PC-9 (cell line): ENCODE data around the gene SEC14L1. TPM values are rescaled to one million over a fixed set of nuclear protein-coding genes. Genes with fewer than 3 reads are reported as not detected.

Source experiments
- BruUV-seq: library from RNA; stranded (reverse); fragments of 400-500 nt; replicated peaks from 2 replicates; lab custom pipeline; 2021; lab: Mats Ljungman, UMichigan
- CTCF ChIA-PET: fragments of 300-600 bp; sonication (Branson Sonifier 250); formaldehyde crosslinking; loops from one replicate; lab custom pipeline; 2022; ENCODE audit warnings: antibody characterized with exemption; lab: Charles Lee
- POLR2A ChIA-PET: fragments of 300-600 bp; sonication (Branson Sonifier 250); formaldehyde crosslinking; loops from one replicate; lab custom pipeline; 2022; ENCODE audit warnings: antibody characterized with exemption; ENCODE audit not compliant: unreplicated experiment; lab: Charles Lee
- DNase-seq, 2 experiments: peaks; one replicate each; pipeline versions ENCODE4 v3.0.0 to v3.0.0-alpha.2; 2015 to 2022; ENCODE audit warnings: mixed read lengths in 1 of 2
- H2AFZ ChIP-seq: fragments of 200-600 bp; sonication (generic); 2 replicates; pipeline ENCODE4 v1.8.1; 2017; ENCODE audit warnings: antibody characterized with exemption
- H3F3A ChIP-seq: fragments of 200-600 bp; sonication (generic); 2 replicates; pipeline ENCODE4 v1.8.1; 2017; ENCODE audit warnings: antibody characterized with exemption, mild to moderate bottlenecking, low read depth; ENCODE audit not compliant: insufficient read depth
- H3K27ac ChIP-seq: fragments of 200-600 bp; sonication (generic); 2 replicates; pipeline ENCODE4 v1.6.1; 2016; ENCODE audit warnings: mixed run types
- H3K27me3 ChIP-seq: fragments of 200-600 bp; sonication (generic); 2 replicates; pipeline ENCODE4 v1.6.1; 2016; ENCODE audit warnings: low read depth, mixed run types; ENCODE audit not compliant: insufficient read depth
- H3K36me3 ChIP-seq: fragments of 200-600 bp; sonication (generic); 2 replicates; pipeline ENCODE4 v1.6.1; 2016; ENCODE audit warnings: low read depth, mixed run types
- H3K4me1 ChIP-seq: fragments of 200-600 bp; sonication (generic); replicated peaks from 2 replicates; pipeline ENCODE4 v1.6.1; 2016; ENCODE audit warnings: mixed run types; ENCODE audit not compliant: insufficient read depth
- H3K4me2 ChIP-seq: fragments of 200-600 bp; sonication (generic); 2 replicates; pipeline ENCODE4 v1.6.1; 2017; ENCODE audit warnings: mixed run types
- H3K4me3 ChIP-seq: fragments of 200-600 bp; sonication (generic); 2 replicates; pipeline ENCODE4 v1.6.1; 2016; ENCODE audit warnings: mixed run types
- H3K79me2 ChIP-seq: fragments of 200-600 bp; sonication (generic); 2 replicates; pipeline ENCODE4 v1.6.1; 2017; ENCODE audit warnings: low read depth, mixed run types
- H3K9me2 ChIP-seq: fragments of 200-600 bp; sonication (generic); 2 replicates; pipeline ENCODE4 v1.8.1; 2017; ENCODE audit warnings: mild to moderate bottlenecking; ENCODE audit not compliant: insufficient read depth
- H3K9me3 ChIP-seq: fragments of 200-600 bp; sonication (generic); 2 replicates; pipeline ENCODE4 v1.8.1; 2016; ENCODE audit warnings: low read depth; ENCODE audit not compliant: insufficient read depth
- H4K20me1 ChIP-seq: fragments of 200-600 bp; sonication (generic); 2 replicates; pipeline ENCODE4 v1.8.1; 2017; ENCODE audit not compliant: insufficient read depth
- CTCF ChIP-seq: fragments of 200-600 bp; sonication (generic); conservative IDR thresholded peaks from 2 replicates; pipeline ENCODE4 v1.6.1; 2017; ENCODE audit warnings: mixed run types, antibody characterized with exemption, mild to moderate bottlenecking, moderate library complexity
- EZH2 ChIP-seq: fragments of 200-600 bp; sonication (generic); IDR thresholded peaks from 2 replicates; pipeline ENCODE4 v1.8.0; 2017; ENCODE audit warnings: antibody characterized with exemption, low read depth
- intact Hi-C: fragments of 100-400 bp; cut with micrococcal nuclease; formaldehyde crosslinking; loops from one replicate; pipeline ENCODE4 v1.10.0; 2022; ENCODE audit not compliant: unreplicated experiment
- total RNA-seq: library from RNA; stranded (reverse); gene quantifications from 2 replicates; pipeline ENCODE4 v1.2.3, GENCODE V29; 2021

The SEC14L1 gene
- total RNA-seq, 1 experiment from 2014 or later: 83.1 TPM

- BruUV-seq: no TSS peak
- Histone ChIP-seq H3K4me2 (no peak overlapping the region), H3K4me3 (no peak overlapping the region), H4K20me1 (no peaks in the 10 kb centered on the region), H3F3A (no peaks in the 10 kb centered on the region), H3K9me3 (peaks cover 14% of the 10 kb centered on the region; the same call in 1 of the 2 replicates), H3K36me3 (peaks cover 7% of the 10 kb centered on the region; the same call in 1 of the 2 replicates), H3K9me2 (no peaks in the 10 kb centered on the region), H3K27me3 (no peaks in the 10 kb centered on the region), H3K4me1 (no peaks in the 10 kb centered on the region), H3K27ac (no peak overlapping the region), H2AFZ (no peak overlapping the region), H3K79me2 (peaks cover 5% of the 10 kb centered on the region; the same call in 1 of the 2 replicates)
- TF ChIP-seq EZH2 (no peak), CTCF (no peak)
- intact Hi-C loops: no loop called here
- POLR2A ChIA-PET: interaction anchor here (0.6 kb wide), 1 partner anchor 20 kb away, joined by 5 read pairs; no protein-coding TSS in a partner anchor
- CTCF ChIA-PET: no interaction called here
- no peak for DNase-seq
Observed at GRCh38 chr17:77165577-77165976, 24.8 kb downstream of the SEC14L1 start.

DNA sequence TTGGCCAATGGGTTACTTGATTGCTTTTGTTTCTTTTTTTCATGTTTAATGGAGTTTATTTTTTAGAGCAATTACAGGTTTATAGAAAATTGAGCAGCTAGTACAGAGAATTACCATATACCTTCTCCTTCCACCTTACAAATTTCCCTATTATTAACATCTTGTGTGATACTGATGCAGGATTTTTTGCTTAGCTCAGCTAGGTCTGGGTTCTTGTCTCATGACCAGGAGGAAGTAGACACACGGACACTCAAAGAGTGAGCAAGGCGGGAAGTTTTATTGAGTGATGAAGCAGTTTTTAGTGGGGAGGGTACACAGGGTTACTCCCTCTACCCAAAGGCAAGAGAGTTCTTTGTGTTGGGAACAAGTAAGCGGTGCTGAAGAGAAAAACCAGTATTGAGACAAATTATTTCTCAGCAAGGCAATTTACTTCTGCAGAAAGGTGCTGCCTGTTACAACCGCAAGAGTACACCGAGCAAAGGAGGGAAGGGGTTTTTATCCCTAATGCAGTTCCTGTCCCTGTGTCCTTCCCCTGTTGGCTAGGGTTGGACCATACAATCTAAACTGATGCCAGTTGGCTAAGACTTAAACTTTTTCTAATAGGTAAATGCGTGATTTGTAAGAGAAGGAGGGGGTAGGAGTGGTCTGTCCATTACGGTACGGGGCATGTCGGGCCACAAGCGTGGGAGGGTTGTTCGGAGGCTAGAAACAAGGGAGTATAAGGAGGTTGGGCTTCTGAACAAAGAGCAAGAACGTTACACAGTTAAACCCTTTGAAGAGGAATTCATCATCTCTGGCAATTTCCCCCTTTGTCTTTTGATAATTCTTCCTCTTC is 26.9 kb downstream of the SEC14L1 start:
- no peak overlapping the region for H3K4me2 ChIP-seq
- H3K9me3 ChIP-seq: peaks cover 14% of the 10 kb centered on the region; the same call in 1 of the 2 replicates
- no peak overlapping the region for H2AFZ ChIP-seq
- H3F3A ChIP-seq: no peaks in the 10 kb centered on the region
- ChIA-PET CTCF (no interaction called here), POLR2A (no interaction called here)
- intact Hi-C loops: no loop called here
- no peak overlapping the region for H3K27ac ChIP-seq
- BruUV-seq: no TSS peak
- H3K79me2 ChIP-seq: 0 out of 2 replicates have a peak, but pooled peaks cover 5% of the 10 kb centered on the region
- H3K4me1 ChIP-seq: no peaks in the 10 kb centered on the region
- TF ChIP-seq EZH2 (no peak), CTCF (no peak)
- H4K20me1 ChIP-seq: no peaks in the 10 kb centered on the region
- H3K4me3 ChIP-seq: no peak overlapping the region
- no peak for DNase-seq
- no peaks in the 10 kb centered on the region for H3K27me3 ChIP-seq
- peaks cover 7% of the 10 kb centered on the region; the same call in 1 of the 2 replicates for H3K36me3 ChIP-seq
- no peaks in the 10 kb centered on the region for H3K9me2 ChIP-seq

DNA sequence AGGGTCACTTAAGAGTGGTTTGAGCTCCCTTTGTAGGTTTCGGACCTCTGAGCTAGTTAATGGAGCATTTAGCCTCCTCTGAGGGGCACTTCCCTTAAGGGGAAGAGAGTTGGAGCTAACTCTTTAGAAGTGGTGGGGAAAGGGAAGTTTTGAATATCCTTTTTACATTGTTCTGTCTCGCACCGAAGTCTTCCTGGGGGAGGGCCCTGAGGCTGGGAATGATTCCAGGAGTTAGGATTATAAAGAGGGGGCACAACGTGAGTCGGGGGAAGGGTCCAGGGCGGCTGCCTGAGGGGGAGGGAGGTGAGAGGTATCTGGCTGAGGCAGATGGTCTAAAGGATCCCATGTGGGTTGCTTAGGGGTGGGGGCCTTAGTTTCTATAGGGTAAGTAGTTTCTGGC is 32.3 kb downstream of the SEC14L1 start:
- POLR2A ChIA-PET: interaction anchor here (0.6 kb wide), 1 partner anchor 27 kb away, joined by 5 read pairs; no protein-coding TSS in a partner anchor
- intact Hi-C loops: no loop called here
- Histone ChIP-seq H3K4me2 (no peak overlapping the region), H3K4me1 (no peaks in the 10 kb centered on the region), H3K79me2 (0 out of 2 replicates have a peak, but pooled peaks cover 16% of the 10 kb centered on the region), H3K4me3 (no peak overlapping the region), H3K9me3 (peaks cover 13% of the 10 kb centered on the region), H3K27me3 (no peaks in the 10 kb centered on the region), H2AFZ (no peak overlapping the region), H3K27ac (no peak overlapping the region), H4K20me1 (no peaks in the 10 kb centered on the region), H3K9me2 (no peaks in the 10 kb centered on the region), H3K36me3 (no peaks in the 10 kb centered on the region; the same call in none of the 2 replicates), H3F3A (0 out of 2 replicates have a peak, but pooled peaks cover 6% of the 10 kb centered on the region)
- DNase-seq: no peak
- CTCF ChIA-PET: no interaction called here
- no TSS peak for BruUV-seq
- TF ChIP-seq EZH2 (no peak), CTCF (no peak)
